KBM-7 (cell line): ENCODE results near the gene SYF2.
"Not testable (repeated sequence)": the region's sequence is repeated elsewhere in the genome, so short reads cannot be mapped to it uniquely, and the experiment has no call there.

ENCODE experiments used
- DNase-seq: peaks from one replicate; pipeline ENCODE4 v3.0.0-alpha.2; 2015
- in situ Hi-C: fragments of 300-500 bp; cut with MboI; formaldehyde crosslinking; loops from 2 replicates; pipeline ENCODE4 v1.14.3; 2020; ENCODE audit warnings: low sequenced_read_pairs, low pct_unique_long_range_greater_than_20kb, mixed read lengths

SYF2 gene

GRCh38 chr1:25190260-25190659, 42.0 kb downstream of the SYF2 start:
- in situ Hi-C loops: no loop called here
- DNase-seq: no peak

- in situ Hi-C loops: not testable (repeated sequence)
Observed at GRCh38 chr1:25187904-25188303, 44.4 kb downstream of the SYF2 start.

GRCh38 chr1:25187077-25187476, 45.2 kb downstream of the SYF2 start:
- in situ Hi-C loops: no loop called here
- DNase-seq: no peak

More at GRCh38 chr1:25187904-25188303, 44.4 kb downstream of the SYF2 start:
- not testable (repeated sequence) for DNase-seq

DNA sequence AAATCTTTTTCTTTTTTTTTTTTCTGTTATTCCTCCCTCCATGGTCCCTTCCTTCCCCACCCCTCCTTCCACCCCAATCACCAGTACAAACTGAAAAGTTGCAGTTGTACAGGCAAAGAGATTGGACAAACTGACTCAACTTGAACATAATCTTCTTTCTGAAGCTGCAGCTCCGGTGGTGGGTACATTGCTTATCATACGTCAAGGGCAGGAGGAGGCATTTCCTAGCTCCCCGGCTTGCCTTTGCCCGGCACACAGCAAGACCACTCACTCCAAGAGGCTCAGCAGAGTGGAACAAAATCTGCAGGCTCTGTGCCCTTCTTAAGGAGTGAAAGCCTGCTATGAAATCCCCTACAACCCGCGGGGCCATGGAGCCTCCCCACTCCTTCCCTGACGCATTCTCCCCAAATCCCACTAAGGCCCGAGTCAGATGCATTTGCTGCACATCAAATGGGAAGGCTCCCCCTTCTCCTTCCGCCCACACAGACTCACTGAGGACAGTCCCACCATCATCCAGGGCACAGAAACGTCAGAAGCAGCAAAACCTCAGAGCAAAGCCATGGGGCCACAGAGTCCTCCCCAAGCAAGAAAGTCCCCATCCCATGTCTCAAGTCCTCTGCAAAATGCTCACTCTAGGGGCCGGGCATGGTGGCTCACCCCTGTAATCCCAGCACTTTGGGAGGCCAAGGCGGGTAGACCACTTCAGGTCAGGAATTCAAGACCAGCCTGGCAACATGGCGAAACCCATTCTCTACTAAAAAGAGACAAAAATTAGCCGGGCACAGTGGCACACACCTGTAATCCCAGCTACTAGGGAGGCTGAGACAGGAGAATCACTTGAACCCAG, 45.9 kb downstream of the SYF2 start:
- in situ Hi-C loops: no loop called here
- DNase-seq: no peak

DNA sequence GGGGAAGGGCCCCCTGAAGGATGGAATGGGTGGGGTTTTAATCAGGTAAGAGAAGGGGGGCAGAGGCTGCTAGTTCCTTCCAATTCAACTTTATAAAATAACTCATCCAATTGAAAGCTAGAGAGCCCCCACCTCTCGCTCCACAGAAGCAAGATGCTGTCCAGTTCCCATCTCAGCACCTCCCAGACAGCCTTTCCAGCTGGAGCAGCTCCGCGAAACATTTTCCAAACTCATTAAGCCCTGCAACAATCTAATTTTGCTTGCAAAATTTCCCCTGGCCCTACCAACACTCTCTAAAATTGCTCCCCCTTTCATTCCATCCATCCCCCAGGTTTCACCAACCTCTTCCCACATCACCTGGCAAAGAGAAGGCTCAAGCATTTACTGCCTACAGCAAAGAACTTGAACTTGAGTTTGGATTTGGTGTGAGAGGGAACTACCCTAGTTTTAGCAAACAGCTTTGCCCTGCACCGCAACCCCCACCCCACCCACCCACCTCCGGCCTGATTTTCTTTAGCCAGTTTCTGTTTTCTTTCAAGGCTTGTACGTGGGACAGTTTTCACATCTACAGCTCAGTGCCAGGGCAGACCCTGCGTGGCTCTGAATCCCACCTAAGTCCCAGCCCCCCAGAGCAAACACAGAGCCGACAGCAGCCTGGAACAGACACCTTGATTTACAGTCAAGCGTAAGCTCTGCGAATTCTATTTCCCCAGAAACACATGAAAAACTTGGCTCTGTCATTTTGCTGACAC, 46.7 kb downstream of the SYF2 start:
- in situ Hi-C loops: no loop called here

DNA sequence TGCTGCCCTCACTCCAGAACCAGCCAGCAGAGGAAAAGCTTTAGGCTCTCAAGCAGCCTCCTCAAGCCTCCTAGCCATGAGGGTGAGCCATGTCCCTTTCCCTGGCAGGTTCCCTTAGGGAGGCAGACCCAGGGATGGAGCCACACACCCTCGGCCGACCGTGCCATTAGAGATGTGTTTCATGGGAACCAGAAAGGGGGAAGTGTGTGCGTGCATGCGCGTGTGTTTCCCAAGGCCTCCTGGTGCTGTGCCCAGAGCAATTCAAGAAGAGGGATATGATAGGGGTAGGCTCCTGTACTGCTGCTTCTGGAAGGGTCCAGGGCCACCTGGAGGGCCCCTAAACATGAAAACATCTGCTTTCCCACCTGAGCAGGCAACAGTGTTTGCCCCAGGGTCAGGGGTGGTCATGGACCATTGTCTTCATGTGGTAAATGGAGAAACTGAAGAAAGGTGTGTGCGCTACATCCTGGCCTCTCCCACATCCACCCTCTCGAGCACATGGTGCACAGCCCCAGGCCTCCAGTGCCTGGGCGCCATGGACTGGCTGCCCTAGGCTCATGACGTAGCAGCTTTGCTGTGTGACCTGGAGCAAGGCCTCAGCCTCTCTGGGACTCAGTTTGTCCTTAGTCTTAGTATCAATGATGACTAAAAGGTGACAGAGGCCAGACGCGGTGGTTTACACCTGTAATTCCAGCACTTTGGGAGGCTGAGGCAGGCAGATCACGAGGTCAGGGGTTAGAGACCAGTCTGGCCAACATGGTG, 48.1 kb downstream of the SYF2 start:
- DNase-seq: peak; percentile 12
- in situ Hi-C loops: no loop called here

More for the DNA sequence above, 46.7 kb downstream of the SYF2 start:
- DNase-seq: no peak

DNA sequence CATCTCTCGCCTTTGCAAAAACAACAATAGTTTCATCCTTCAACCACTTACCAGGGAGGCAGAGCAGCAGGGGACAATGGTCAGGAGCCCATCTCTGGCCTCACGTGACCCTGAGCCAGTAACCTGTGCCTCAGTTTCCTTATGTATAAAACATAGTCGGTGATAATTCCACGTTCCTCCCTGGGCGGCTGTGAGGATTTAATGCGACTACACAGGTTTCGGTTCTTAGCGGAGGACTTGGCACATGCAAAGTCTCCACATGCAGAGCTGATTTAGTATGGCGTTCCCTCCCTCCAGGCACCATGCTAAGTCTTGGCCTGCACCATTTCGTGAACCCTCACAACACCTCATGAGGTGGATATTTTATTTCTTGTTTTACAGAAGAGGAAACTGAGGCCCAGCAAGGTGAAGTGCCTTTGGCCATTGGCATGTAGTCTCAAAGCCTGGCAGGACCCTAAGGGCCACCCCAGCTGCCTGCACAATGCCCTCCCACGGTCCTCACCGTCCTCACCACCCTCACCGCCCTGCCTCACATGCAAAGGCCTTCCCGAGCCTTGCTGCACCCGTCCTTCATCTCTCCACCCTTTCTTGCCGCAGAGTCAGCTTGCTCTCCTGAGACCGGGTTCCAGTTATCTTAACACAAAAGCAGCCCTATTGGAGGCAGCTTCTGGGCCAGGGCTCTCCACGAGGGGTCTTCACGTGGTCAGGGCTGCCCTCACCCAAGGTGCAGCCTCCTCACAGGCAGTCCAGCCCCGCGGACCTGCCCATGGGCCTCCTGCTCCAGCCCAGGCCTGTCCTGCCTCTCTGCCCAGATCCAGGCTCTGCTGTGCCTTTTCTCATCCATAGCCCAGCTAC, 48.9 kb downstream of the SYF2 start:
- in situ Hi-C loops: no loop called here
- no peak for DNase-seq

- in situ Hi-C loops: no loop called here
- DNase-seq: no peak
Observed at GRCh38 chr1:25182629-25183028, 49.7 kb downstream of the SYF2 start.

- DNase-seq: no peak
- in situ Hi-C loops: no loop called here
Observed at GRCh38 chr1:25180996-25181395, 51.3 kb downstream of the SYF2 start.

GRCh38 chr1:25178917-25179561, 53.3 kb downstream of the SYF2 start:
- in situ Hi-C loops: no loop called here
- no peak for DNase-seq

- DNase-seq: no peak
- in situ Hi-C loops: no loop called here
Observed at GRCh38 chr1:25174730-25175612, 57.3 kb downstream of the SYF2 start.

- in situ Hi-C loops: no loop called here
- no peak for DNase-seq
Observed at GRCh38 chr1:25174363-25174729, 58.0 kb downstream of the SYF2 start.

DNA sequence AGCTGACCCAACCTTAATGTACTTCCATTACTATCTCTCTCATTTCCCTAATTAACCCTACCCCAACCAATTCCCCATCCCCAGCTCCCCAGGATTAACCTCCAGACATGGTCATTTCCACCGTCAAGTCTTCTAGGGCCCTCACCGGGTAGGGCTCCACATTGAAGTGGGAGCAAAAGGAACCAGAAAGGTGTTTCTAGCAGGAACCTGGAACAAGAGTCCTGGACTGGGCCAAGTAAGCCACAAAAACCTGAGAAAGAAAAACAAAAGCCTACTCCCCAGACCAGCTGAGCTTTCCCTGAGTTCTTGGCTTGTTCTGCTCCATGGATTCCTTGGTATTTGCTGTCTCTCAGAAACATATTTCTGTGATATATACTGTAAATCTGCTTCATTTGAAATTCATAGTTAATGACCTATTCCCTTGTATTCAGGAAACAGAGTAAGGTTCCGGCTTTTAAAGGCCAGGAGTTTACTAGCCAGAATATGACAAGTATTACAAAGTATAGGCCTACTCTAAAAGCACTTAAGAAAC, 58.4 kb downstream of the SYF2 start:
- in situ Hi-C loops: no loop called here
- no peak for DNase-seq
